ENCODE results near the gene TUBGCP6.

The TUBGCP6 gene

GRCh38 chr22:50199829-50200460 lies 44.9 kb downstream of the TUBGCP6 start:
- Histone ChIP-seq H3K27ac (peak overlapping the region; percentile 87), H3K27me3 (ENCODE audit: insufficient read depth, low read depth, severe bottlenecking) (no peaks in the 10 kb centered on the region), H3K36me3 (peaks cover 45% of the 10 kb centered on the region), H3K9me3 (ENCODE audit: severe bottlenecking) (no peaks in the 10 kb centered on the region), H3K4me3 (ENCODE audit: low read depth, low read length) (peak overlapping the region; percentile 74)
- DNase-seq, result peak; percentile 68
- no peak for TF ChIP-seq CTCF (IDR thresholded peaks at IDR 0.05; ENCODE audit: low read depth, low read length)

DNA sequence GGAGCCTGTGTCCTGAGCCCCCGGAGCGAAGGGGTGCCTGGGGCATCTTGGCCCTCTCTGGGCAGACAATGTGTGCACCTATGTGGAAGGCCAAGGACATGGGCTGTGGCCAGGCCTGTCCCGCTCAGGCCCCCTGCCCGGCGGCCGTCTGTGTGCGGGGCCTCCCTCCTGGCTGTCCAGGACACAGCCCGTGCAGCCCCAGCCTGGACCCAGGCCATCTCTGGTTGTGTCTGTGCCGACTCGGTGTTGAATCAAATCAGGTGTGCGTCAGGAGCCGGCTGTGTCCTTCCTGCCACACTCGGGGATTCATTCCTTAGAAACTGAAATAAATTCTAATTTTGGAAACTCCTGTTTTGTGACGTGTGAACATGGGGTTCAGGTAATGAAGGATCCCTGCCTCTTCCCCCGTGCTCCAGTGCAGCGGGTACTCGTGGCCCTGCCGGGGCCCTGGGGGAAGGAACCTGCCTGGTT lies 45.5 kb downstream of the TUBGCP6 start:
- Histone ChIP-seq H3K36me3 (peaks cover 51% of the 10 kb centered on the region), H3K4me3 (ENCODE audit: low read depth, low read length) (no peak overlapping the region)

GRCh38 chr22:50198624-50199017 lies 46.2 kb downstream of the TUBGCP6 start:
- peak overlapping the region; percentile 24; the same call in 1 of the 2 replicates for H3K27ac ChIP-seq
- H3K27me3 ChIP-seq (ENCODE audit: insufficient read depth, low read depth, severe bottlenecking), result no peaks in the 10 kb centered on the region
- no peaks in the 10 kb centered on the region for H3K9me3 ChIP-seq (ENCODE audit: severe bottlenecking)
- no peak overlapping the region for H3K4me3 ChIP-seq (ENCODE audit: low read depth, low read length)
- no peak for DNase-seq
- peaks cover 47% of the 10 kb centered on the region for H3K36me3 ChIP-seq
- no peak for TF ChIP-seq CTCF (IDR thresholded peaks at IDR 0.05; ENCODE audit: low read depth, low read length)

More for the DNA sequence above, 45.5 kb downstream of the TUBGCP6 start:
- DNase-seq, result no peak
- H3K9me3 ChIP-seq (ENCODE audit: severe bottlenecking), result no peaks in the 10 kb centered on the region
- TF ChIP-seq CTCF (IDR thresholded peaks at IDR 0.05; ENCODE audit: low read depth, low read length), result no peak
- peak overlapping the region; percentile 87 for H3K27ac ChIP-seq
- H3K27me3 ChIP-seq (ENCODE audit: insufficient read depth, low read depth, severe bottlenecking), result no peaks in the 10 kb centered on the region

DNA sequence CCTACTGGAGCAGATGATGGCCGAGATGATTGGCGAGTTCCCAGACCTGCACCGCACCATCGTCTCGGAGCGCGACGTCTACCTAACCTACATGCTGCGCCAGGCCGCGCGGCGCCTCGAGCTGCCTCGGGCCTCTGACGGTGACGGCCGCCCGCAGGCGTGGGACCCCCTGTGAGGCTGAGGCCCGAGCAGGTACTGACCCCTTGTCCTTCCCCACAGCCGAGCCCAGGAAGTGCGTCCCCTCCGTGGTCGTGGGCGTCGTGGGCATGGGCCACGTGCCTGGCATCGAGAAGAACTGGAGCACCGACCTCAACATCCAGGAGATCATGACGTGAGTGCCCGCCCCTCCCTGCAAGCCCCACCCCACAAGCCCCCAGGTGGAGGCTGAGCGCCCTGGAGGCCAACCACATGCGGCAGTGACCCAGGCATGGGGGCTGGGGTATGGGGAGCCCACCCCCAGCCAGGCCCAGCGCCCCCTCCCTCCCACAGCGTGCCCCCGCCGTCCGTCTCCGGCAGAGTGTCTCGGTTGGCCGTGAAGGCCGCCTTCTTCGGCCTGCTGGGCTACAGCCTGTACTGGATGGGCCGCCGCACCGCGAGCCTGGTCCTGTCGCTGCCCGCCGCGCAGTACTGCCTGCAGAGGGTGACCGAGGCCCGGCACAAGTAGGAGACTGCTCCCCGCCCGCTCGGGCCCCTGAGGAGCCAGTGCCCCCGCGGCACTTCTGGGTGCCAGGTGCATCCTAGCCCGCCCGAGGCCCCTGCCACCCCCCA lies 46.8 kb downstream of the TUBGCP6 start:
- TF ChIP-seq CTCF (IDR thresholded peaks at IDR 0.05; ENCODE audit: low read depth, low read length), result no peak
- no peak overlapping the region for H3K27ac ChIP-seq
- H3K27me3 ChIP-seq (ENCODE audit: insufficient read depth, low read depth, severe bottlenecking), result no peaks in the 10 kb centered on the region
- DNase-seq, result no peak
- peaks cover 41% of the 10 kb centered on the region for H3K36me3 ChIP-seq
- H3K4me3 ChIP-seq (ENCODE audit: low read depth, low read length), result no peak overlapping the region
- H3K9me3 ChIP-seq (ENCODE audit: severe bottlenecking), result no peaks in the 10 kb centered on the region

DNA sequence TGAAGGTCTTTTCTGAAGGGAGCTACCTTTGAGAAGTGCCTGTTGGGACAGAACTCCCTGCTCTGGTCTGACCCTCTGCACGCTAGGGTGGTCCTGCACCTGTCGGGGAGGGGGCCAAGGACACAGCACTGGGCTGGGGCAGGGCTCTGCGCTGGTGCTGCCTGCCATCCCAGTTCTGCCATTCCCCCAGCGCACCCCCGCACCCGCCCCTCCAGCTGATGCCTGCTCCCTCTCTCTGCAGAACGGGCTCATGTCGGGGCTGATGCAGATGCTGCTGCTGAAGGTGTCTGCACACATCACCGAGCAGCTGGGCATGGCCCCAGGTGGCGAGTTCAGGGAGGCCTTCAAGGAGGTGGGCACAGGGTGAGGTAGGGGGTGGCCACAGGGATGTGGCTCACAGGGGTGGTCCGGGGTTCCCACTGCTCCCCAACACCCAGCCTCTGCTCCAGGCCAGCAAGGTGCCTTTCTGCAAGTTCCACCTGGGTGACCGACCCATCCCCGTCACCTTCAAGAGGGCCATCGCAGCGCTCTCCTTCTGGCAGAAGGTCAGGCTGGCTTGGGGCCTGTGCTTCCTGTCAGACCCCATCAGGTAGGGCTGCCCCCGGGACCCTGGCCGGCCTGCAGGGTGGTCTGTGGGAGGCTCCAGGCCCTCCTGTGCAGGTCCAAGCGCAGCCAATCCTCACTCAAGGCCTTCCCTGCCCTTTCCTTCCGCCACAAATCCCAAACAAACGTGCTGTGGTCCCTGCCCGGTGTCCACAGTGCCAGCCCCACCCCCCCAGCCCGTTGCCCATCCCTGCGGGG lies 47.6 kb downstream of the TUBGCP6 start:
- H3K4me3 ChIP-seq (ENCODE audit: low read depth, low read length), result no peak overlapping the region
- H3K27me3 ChIP-seq (ENCODE audit: insufficient read depth, low read depth, severe bottlenecking), result no peaks in the 10 kb centered on the region
- peaks cover 35% of the 10 kb centered on the region for H3K36me3 ChIP-seq
- no peak for TF ChIP-seq CTCF (IDR thresholded peaks at IDR 0.05; ENCODE audit: low read depth, low read length)
- H3K9me3 ChIP-seq (ENCODE audit: severe bottlenecking), result no peaks in the 10 kb centered on the region
- no peak overlapping the region for H3K27ac ChIP-seq
- DNase-seq, result no peak

Measured in WERI-Rb-1 (cell line).